Activated B cell treated with CpG ODN at 0.5 μM for 24 hours (primary cell): ENCODE measurements around the gene IKZF2. TPM values are rescaled to one million over a fixed set of nuclear protein-coding genes. Genes with fewer than 3 reads are reported as not detected.

Experiments
- ATAC-seq: fragments of 200-7000 bp; cut with Tn5 transposase; one replicate; pipeline ENCODE4 v1.10.0; 2021; ENCODE audit warnings: low read depth, mild to moderate bottlenecking, moderate library complexity
- CTCF ChIA-PET: fragments of 350-600 bp; sonication (Branson Sonifier 250); formaldehyde crosslinking; loops from one replicate; lab custom pipeline; 2021; ENCODE audit warnings: antibody characterized with exemption; lab: Charles Lee
- POLR2A ChIA-PET: fragments of 350-600 bp; sonication (Branson Sonifier 250); formaldehyde crosslinking; loops from one replicate; lab custom pipeline; 2021; ENCODE audit warnings: antibody characterized with exemption; lab: Charles Lee
- DNase-seq: peaks from one replicate; pipeline ENCODE4 v3.0.0; 2022
- H3K27ac Mint-ChIP-seq: one replicate; pipeline ENCODE4 v1.8.0; 2020; ENCODE audit warnings: mixed read lengths
- H3K27me3 Mint-ChIP-seq: one replicate; pipeline ENCODE4 v1.8.0; 2021; ENCODE audit warnings: mixed read lengths
- H3K36me3 Mint-ChIP-seq: one replicate; pipeline ENCODE4 v1.8.0; 2021; ENCODE audit warnings: low read depth, mixed read lengths
- H3K4me1 Mint-ChIP-seq: one replicate; pipeline ENCODE4 v1.8.0; 2021; ENCODE audit warnings: mixed read lengths
- H3K4me3 Mint-ChIP-seq: one replicate; pipeline ENCODE4 v1.8.0; 2020; ENCODE audit warnings: mild to moderate bottlenecking, mixed read lengths
- H3K9me3 Mint-ChIP-seq: one replicate; pipeline ENCODE4 v1.8.0; 2020; ENCODE audit warnings: mixed read lengths
- intact Hi-C: fragments of 100-400 bp; cut with micrococcal nuclease; formaldehyde crosslinking; loops from one replicate; pipeline ENCODE4 v1.15.1; 2024
- total RNA-seq: library from RNA; stranded (reverse); gene quantifications from 2 replicates; pipeline ENCODE4 v1.2.3, GENCODE V29; 2022
- TF ChIP-seq, protein P1 (sequence below): fragments of 200-600 bp; IDR thresholded peaks from one replicate; pipeline ENCODE4 v1.8.0; 2022; ENCODE audit warnings: antibody characterized with exemption, mild to moderate bottlenecking

IKZF2 gene
- total RNA-seq, 1 donor from 2014 or later, result 60.2 TPM

DNA sequence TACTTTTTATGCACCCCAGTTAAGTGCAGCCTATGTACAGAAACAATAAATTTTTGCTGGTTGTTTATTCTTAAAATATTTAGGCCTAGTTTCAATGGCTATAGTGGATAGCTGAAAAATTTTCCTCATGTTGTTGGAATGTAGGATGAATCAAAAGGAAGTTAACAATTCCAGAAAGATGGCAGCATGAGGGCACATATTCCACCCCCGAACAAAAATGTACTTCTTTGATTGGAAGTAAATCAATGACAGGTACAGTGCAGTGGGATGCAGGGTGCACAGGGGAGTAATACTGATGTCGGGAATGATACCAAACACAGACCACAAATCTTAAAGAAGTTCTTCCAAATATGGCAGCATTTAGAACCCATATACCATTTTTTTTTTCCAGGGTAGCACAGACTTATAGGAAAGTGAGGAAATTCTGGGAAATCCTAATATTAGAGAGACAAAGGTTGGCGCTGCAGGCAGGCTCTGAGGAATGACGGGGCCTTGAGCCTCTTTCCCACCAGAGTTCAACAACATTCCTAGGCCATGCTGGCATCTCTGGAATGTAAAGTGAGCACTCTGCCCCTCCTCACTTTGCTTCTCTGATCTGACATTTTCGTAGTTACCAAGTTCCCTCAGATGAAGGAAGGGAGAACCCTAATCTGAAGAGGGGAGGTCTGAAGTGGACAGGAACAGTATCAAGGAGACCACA, 36.6 kb upstream of the IKZF2 start:
- Mint-ChIP-seq H3K9me3 (no peaks in the 10 kb centered on the region), H3K27me3 (no peaks in the 10 kb centered on the region), H3K4me1 (peaks cover 13% of the 10 kb centered on the region), H3K36me3 (no peaks in the 10 kb centered on the region), H3K4me3 (no peak overlapping the region), H3K27ac (no peak overlapping the region)
- ATAC-seq (no peak), DNase-seq (no peak)
- ChIA-PET CTCF (no interaction called here), POLR2A (no interaction called here)
- intact Hi-C loops, result loop anchor here (2.0 kb wide), 1 partner anchor 13 kb away; no protein-coding TSS in a partner anchor
- TF ChIP-seq, protein P1, sequence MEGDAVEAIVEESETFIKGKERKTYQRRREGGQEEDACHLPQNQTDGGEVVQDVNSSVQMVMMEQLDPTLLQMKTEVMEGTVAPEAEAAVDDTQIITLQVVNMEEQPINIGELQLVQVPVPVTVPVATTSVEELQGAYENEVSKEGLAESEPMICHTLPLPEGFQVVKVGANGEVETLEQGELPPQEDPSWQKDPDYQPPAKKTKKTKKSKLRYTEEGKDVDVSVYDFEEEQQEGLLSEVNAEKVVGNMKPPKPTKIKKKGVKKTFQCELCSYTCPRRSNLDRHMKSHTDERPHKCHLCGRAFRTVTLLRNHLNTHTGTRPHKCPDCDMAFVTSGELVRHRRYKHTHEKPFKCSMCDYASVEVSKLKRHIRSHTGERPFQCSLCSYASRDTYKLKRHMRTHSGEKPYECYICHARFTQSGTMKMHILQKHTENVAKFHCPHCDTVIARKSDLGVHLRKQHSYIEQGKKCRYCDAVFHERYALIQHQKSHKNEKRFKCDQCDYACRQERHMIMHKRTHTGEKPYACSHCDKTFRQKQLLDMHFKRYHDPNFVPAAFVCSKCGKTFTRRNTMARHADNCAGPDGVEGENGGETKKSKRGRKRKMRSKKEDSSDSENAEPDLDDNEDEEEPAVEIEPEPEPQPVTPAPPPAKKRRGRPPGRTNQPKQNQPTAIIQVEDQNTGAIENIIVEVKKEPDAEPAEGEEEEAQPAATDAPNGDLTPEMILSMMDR, result no peak

DNA sequence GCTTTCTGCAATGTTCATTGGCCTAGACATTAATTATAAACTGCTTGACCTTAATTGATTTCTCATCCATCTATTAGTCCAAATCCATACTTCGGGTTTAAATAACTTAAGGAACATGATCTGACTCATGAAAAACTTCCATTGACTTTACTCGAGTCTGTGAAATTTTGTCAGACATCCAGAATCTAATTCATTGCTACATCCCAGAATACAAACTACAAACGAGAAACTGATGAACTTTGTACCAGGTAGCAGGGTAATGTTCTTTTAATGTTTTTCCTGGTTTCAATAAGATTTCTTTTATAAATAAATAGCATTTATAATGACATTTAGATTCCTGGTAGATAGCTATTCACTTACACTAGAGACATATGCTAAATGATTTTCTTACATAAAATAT, 36.0 kb upstream of the IKZF2 start:
- CTCF ChIA-PET, result interaction anchor here (1.0 kb wide), 1 partner anchor 33 kb away, joined by 3 read pairs; no protein-coding TSS in a partner anchor
- no peaks in the 10 kb centered on the region for H3K27me3 Mint-ChIP-seq

DNA sequence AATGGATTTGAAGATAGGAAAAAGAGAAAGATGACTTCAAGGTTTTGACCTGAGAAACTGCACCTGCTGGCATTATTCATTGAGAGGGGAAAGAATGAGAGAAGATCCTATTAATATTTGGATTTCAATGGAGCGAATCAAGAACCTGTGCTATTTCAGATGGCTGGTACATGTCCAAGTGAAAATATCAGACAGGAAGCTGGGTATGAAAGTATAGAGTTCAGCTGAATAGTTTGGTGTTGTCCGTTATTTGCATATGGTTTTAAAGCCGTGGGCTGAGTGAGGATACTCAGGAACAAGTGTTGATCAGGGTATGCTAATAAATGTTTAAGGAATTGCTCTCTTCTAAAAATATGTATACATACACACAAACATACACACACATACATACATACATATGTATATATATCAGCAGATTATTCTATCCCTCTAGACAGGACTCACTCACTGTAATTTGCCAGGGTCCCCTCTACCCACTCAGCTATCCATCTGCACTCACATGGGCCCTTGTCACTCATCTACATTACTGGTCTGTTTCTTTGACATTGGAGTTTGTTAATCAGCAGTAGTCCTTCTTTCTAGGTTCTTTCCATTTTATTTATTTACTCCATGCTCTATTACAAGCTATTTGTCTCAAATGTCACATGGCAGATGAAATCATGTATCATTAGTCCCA, 33.9 kb upstream of the IKZF2 start:
- Mint-ChIP-seq H3K36me3 (no peaks in the 10 kb centered on the region), H3K4me1 (peaks cover 13% of the 10 kb centered on the region), H3K27ac (no peak overlapping the region), H3K9me3 (no peaks in the 10 kb centered on the region), H3K4me3 (no peak overlapping the region), H3K27me3 (no peaks in the 10 kb centered on the region)
- ChIA-PET POLR2A (interaction anchor here (0.6 to 1.4 kb wide), 2 partner anchors 20 to 22 kb away, joined by 3 to 4 read pairs; no protein-coding TSS in a partner anchor), CTCF (interaction anchor here (1.4 kb wide), 1 partner anchor 32 kb away, joined by 3 read pairs; no protein-coding TSS in a partner anchor)
- TF ChIP-seq, protein P1, result no peak
- DNase-seq (no peak), ATAC-seq (no peak)
- intact Hi-C loops, result loop anchor here (2.0 kb wide), 1 partner anchor 18 kb away; no protein-coding TSS in a partner anchor

More for the DNA sequence above, 36.0 kb upstream of the IKZF2 start:
- POLR2A ChIA-PET, result no interaction called here
- no peak overlapping the region for H3K4me3 Mint-ChIP-seq
- H3K4me1 Mint-ChIP-seq, result peaks cover 13% of the 10 kb centered on the region
- intact Hi-C loops, result loop anchor here (2.0 kb wide), 1 partner anchor 13 kb away; no protein-coding TSS in a partner anchor
- H3K27ac Mint-ChIP-seq, result no peak overlapping the region
- H3K36me3 Mint-ChIP-seq, result no peaks in the 10 kb centered on the region
- DNase-seq (no peak), ATAC-seq (no peak)
- TF ChIP-seq, protein P1, result no peak
- H3K9me3 Mint-ChIP-seq, result no peaks in the 10 kb centered on the region

DNA sequence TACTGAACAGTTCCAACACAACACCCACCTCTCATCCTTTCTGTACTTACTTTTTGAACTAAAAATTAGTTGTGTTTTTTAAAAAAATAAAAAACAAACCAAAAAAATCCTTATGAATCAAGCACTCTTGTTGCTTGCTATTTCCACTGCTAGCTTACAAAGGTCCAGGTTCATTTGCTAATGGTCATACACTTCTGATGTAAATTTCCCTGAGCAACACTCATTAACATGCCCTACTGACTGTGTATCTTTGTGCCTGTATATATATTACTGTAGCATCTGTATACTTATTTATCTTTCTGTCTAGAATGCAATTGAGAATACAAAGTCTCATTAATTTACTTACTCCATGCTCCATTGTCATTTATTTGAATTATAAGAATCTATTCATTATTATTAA, 30.3 kb upstream of the IKZF2 start:
- ChIA-PET POLR2A (no interaction called here), CTCF (no interaction called here)
- H3K4me1 Mint-ChIP-seq, result peaks cover 11% of the 10 kb centered on the region
- no peaks in the 10 kb centered on the region for H3K36me3 Mint-ChIP-seq
- no peaks in the 10 kb centered on the region for H3K9me3 Mint-ChIP-seq
- H3K27me3 Mint-ChIP-seq, result no peaks in the 10 kb centered on the region
- H3K4me3 Mint-ChIP-seq, result no peak overlapping the region
- intact Hi-C loops, result no loop called here
- ATAC-seq (no peak), DNase-seq (no peak)
- TF ChIP-seq, protein P1, result no peak
- no peak overlapping the region for H3K27ac Mint-ChIP-seq

DNA sequence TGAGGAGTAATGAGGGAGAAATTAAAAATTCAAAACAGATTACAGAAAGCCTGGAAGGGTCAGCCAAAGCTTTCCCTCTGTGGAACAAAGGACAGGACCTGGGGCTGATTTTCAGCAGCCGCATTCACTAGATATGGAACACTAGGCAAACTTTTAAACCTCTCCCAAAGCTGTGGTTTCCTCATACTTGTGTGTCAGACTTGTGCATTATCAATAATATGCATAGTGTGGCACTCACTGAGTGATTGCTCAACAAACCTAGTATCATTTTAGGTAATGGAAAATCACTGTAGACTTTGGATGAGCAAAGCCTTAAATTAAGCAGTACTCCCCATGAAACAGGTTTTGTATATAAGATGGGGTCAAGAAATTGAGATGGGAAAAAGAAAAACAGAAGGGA, 26.3 kb upstream of the IKZF2 start:
- ChIA-PET POLR2A (no interaction called here), CTCF (no interaction called here)
- Mint-ChIP-seq H3K36me3 (no peaks in the 10 kb centered on the region), H3K4me3 (no peak overlapping the region), H3K9me3 (no peaks in the 10 kb centered on the region), H3K4me1 (peaks cover under 1% of the 10 kb centered on the region), H3K27me3 (no peaks in the 10 kb centered on the region), H3K27ac (no peak overlapping the region)
- intact Hi-C loops, result loop anchor here (2.0 kb wide), 1 partner anchor 15 kb away; no protein-coding TSS in a partner anchor
- TF ChIP-seq, protein P1, result no peak
- ATAC-seq, result no peak
- no peak for DNase-seq
